ENCODE measurements around the gene ARHGEF4.

ARHGEF4 gene

GRCh38 chr2:131027566-131028528, 191.1 kb downstream of the ARHGEF4 start:
- DNase-seq: no peak

GRCh38 chr2:131029812-131030211, 193.1 kb downstream of the ARHGEF4 start:
- DNase-seq: no peak

- DNase-seq: no peak
These were observed 193.8 kb downstream of the ARHGEF4 start for GRCh38 chr2:131030478-131030971.

- DNase-seq: no peak
These were observed 194.7 kb downstream of the ARHGEF4 start for GRCh38 chr2:131031431-131031841.

GRCh38 chr2:131031875-131032274, 195.2 kb downstream of the ARHGEF4 start:
- no peak for DNase-seq

- DNase-seq: no peak
These were observed 195.7 kb downstream of the ARHGEF4 start for GRCh38 chr2:131032393-131032836.

GRCh38 chr2:131033786-131034121, 197.0 kb downstream of the ARHGEF4 start:
- no peak for DNase-seq

GRCh38 chr2:131034122-131035051, 197.7 kb downstream of the ARHGEF4 start:
- no peak for DNase-seq

- no peak for DNase-seq
These were observed 198.6 kb downstream of the ARHGEF4 start for GRCh38 chr2:131035112-131035825.

GRCh38 chr2:131035826-131036231, 199.1 kb downstream of the ARHGEF4 start:
- DNase-seq: no peak

- no peak for DNase-seq
These were observed 199.6 kb downstream of the ARHGEF4 start for GRCh38 chr2:131036269-131036668.

GRCh38 chr2:131036696-131037397, 200.1 kb downstream of the ARHGEF4 start:
- no peak for DNase-seq

- DNase-seq: no peak
These were observed 200.9 kb downstream of the ARHGEF4 start for GRCh38 chr2:131037398-131038257.

- DNase-seq: no peak
These were observed 201.8 kb downstream of the ARHGEF4 start for GRCh38 chr2:131038258-131039100.

GRCh38 chr2:131039101-131039440, 202.4 kb downstream of the ARHGEF4 start:
- no peak for DNase-seq

GRCh38 chr2:131039535-131039907, 202.8 kb downstream of the ARHGEF4 start:
- DNase-seq: no peak

GRCh38 chr2:131039908-131040660, 203.4 kb downstream of the ARHGEF4 start:
- no peak for DNase-seq

GRCh38 chr2:131040661-131041401, 204.1 kb downstream of the ARHGEF4 start:
- no peak for DNase-seq

Measured in NCI-H2107 (cell line).